Fibroblast of villous mesenchyme (primary cell): Measurements from ENCODE around the gene SYNGR2. TPM values are rescaled to one million over a fixed set of nuclear protein-coding genes. Genes with fewer than 3 reads are reported as not detected.

Experiments used
- DNase-seq: peaks from one replicate; pipeline ENCODE4 v3.0.0-alpha.2; 2010; ENCODE audit warnings: low read depth
- H3K4me3 ChIP-seq: 2 replicates; pipeline ENCODE4 v1.5.1; 2011; ENCODE audit warnings: low read depth, mild to moderate bottlenecking, low read length
- total RNA-seq: library from RNA; depleted of rRNA; stranded (reverse); fragments of >200 nt; gene quantifications from 2 replicates; pipeline ENCODE4 v1.2.3, GENCODE V29; 2012
- TF ChIP-seq, protein P1 (sequence below): IDR thresholded peaks from 2 replicates; pipeline ENCODE4 v1.5.1; 2012; ENCODE audit warnings: low read depth, mild to moderate bottlenecking, low read length; ENCODE audit not compliant: insufficient read depth

SYNGR2 gene
- total RNA-seq, 1 donor = 16.0 TPM

DNA sequence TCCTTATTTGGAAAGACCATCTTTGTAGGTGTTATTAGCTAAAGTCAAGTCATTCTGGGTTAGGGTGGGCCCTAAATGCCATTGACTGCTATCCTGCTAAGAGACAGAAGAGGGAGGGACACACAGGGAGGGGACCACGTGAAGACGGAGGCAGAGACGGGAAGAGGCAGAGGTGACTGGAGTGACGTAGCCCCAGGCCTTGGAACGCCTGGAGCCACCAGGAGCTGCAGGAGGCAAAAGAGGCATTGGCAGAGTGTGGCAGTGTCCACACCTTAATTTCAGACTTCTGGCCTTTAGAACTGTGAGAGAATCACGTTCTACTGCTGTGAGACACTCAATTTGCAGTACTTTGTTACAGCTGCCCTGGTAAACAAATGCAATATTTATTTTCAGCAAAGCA, 32.1 kb downstream of the SYNGR2 start:
- DNase-seq = no peak
- TF ChIP-seq, protein P1, sequence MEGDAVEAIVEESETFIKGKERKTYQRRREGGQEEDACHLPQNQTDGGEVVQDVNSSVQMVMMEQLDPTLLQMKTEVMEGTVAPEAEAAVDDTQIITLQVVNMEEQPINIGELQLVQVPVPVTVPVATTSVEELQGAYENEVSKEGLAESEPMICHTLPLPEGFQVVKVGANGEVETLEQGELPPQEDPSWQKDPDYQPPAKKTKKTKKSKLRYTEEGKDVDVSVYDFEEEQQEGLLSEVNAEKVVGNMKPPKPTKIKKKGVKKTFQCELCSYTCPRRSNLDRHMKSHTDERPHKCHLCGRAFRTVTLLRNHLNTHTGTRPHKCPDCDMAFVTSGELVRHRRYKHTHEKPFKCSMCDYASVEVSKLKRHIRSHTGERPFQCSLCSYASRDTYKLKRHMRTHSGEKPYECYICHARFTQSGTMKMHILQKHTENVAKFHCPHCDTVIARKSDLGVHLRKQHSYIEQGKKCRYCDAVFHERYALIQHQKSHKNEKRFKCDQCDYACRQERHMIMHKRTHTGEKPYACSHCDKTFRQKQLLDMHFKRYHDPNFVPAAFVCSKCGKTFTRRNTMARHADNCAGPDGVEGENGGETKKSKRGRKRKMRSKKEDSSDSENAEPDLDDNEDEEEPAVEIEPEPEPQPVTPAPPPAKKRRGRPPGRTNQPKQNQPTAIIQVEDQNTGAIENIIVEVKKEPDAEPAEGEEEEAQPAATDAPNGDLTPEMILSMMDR = no peak
- no peak overlapping the region for H3K4me3 ChIP-seq

DNA sequence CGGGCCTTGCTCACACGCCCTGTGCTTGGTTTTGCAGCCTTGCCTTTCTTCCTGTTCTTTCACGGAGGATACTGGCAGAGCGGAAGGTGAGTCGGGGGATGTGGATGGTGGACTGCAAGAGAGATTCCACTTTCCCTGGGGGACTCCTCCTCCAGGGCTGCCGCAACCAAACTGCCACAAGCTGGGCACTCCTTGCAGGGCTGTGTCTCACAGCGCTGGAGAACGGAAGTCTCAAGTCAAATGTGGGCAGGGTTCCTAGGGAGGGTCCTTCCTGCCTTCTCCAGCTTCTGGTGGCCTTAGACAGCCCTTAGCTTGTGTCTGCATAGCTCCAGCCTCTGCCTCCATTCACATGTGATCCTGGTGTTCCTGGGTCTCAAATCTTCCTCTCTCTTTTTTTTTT, 34.3 kb downstream of the SYNGR2 start:
- H3K4me3 ChIP-seq = no peak overlapping the region
- TF ChIP-seq, protein P1 = no peak
- DNase-seq = no peak

DNA sequence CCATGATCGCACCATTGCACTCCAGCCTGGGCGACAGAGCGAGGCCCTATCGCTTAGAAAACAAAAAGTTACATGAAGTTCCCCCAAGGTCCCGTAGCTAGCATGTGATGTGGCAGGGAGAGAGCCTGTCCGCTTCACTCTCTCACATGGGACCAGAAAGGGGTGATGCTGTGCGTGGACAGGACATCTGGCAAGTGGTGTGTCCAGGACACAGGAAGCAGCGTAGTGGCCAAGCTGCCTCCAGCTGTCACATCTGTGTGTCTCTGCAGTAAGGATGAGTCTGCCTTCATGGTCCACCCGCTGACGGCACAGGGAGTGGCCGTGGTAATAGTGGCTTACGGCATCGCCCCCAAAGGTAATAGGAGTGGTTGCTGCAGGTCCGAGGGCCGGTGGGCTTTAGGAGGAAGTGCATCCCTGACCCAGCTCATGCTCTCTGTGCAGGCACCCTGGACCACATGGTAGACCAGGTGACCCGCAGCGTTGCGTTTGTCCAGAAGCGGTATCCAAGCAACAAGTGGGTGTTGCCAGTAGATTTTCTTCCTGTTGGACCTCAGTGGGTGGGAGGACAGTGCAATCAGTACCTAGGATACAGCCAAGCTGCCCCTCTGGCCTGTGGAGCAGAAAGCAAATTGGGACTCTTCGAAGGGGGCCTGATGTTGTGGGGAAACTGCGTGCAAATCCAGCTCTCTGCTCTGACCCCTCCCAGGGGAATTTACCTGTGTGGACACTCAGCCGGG, 36.2 kb downstream of the SYNGR2 start:
- no peak for DNase-seq
- H3K4me3 ChIP-seq = no peak overlapping the region
- TF ChIP-seq, protein P1 = no peak

DNA sequence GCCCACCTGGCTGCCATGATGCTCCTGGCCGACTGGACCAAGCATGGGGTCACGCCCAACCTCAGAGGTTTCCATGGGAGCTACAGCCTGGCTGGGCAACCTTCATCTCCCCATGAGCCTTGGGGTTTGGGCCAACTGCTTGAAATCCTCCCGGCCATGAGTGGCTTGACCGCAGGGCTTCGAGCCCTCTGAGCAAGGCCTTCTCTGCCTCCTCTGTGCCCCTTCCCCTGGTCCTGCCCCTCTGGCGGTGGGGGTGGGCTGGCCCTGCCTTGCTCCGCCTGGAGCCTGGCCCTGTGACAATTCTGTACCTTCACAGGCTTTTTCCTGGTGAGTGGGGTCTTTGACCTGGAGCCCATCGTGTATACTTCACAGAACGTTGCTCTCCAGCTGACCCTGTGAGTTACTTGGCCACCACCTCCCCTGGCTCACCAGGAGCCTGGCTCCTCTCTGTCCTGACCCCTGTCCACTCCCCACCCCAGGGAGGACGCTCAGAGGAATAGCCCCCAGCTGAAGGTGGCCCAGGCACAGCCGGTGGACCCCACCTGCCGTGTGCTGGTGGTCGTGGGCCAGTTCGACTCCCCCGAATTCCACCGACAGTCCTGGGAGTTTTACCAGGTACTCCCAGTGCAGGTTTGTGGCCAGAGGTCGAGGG, 36.9 kb downstream of the SYNGR2 start:
- TF ChIP-seq, protein P1 = no peak
- H3K4me3 ChIP-seq = no peak overlapping the region
- no peak for DNase-seq

DNA sequence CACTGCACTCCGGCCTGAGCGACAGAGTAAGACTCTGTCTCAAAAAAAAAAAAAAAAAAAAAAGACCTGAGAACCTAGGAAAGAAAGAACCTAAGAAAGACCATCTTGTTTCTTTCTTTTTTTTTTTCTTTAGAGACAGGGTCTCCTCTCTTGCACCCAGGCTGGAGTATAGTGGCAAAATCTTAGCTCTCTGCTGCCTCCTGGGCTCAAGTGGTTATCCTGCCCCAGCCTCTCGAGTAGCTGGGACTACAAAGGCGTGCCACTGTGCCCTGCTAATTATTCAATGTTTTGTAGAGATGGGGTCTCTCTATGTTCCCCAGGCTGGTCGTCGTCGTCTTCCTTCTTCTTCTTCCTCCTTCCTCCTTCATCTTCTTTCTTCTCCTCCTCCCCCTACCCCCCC, 37.9 kb downstream of the SYNGR2 start:
- no peak overlapping the region for H3K4me3 ChIP-seq
- DNase-seq = no peak
- TF ChIP-seq, protein P1 = peak; percentile 10

DNA sequence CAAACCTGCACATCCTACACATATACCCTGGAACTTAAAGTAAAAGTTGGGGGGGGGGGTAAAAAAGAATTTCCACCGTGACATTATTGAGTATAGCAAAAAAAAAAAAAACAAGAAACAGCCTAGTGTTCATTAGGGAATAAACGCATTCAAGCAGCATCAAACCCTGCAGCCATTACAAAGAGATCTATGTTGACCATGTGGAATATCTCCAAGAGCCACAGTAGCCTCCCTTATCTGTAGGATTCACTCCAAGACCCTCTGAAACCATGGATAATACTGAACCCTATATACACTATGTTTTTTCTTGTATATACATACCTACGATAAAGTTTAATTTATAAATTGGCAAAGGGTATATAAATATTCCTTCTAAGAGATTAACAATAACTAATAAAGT, 40.1 kb downstream of the SYNGR2 start:
- no peak for DNase-seq
- TF ChIP-seq, protein P1 = no peak
- no peak overlapping the region for H3K4me3 ChIP-seq

DNA sequence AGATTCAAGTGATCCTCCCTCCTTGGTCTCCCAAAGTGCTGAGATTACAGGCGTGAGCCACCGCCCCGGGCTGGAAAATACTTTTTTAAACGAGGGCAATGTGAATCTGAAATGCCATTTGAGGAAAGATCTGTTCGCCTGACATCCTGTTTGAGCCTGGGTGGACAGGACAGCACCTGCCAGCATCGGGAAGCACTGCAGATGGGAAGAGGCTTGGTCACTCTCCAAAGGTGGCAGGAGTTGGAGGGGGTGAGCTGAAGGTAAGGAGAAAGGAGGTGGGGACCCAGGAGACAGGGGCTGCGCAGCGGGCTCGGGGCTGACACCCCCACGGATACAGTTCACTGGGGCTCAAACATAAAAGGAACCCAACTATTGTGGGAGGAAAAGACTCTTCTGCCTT, 41.7 kb downstream of the SYNGR2 start:
- TF ChIP-seq, protein P1 = no peak
- DNase-seq = no peak
- H3K4me3 ChIP-seq = no peak overlapping the region
